NK-92 (cell line): Measurements from ENCODE around the gene GAD1.

Source experiments
- DNase-seq: peaks from one replicate; lab custom pipeline; 2025; ENCODE audit not compliant: unreplicated experiment; lab: John Stamatoyannopoulos, UW

The GAD1 gene

DNA sequence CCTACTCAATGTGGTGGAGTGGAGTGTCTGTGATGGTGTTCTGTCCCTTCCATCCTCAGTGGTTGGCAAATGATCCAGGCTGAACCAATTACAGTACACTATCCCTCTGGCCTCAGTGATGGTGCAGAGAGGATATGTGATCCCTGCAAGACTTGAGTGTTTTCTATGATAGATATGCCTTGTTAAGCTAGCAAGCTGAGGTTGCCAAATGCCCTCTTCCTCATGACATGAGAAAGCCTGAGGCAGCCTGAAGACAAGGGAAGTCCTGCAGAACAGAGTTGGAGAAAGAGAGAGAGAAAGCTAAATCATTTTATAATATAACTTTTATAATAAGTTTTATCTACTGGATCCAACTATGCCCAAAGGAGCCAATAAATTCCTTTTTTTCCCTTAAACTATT lies 70.8 kb downstream of the GAD1 start:
- no peak for DNase-seq

DNA sequence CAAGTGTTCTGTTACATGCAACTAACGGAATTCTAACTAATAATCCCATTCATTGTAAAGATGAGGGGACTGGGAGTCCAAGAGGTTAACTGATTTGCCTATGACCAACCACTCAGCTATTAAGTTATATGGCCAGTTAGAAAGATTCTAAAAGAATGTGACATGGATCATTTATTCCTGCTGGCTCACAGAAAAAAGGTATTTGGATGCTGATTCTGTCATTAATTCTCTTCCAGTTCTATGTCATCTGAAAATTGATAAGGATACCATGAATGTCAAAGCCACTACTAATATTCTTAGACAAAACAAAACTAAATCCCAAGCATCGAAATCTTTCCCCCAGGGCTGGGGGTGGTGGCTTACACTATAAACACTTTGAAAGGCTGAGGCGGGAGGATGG lies 71.2 kb downstream of the GAD1 start:
- no peak for DNase-seq

DNA sequence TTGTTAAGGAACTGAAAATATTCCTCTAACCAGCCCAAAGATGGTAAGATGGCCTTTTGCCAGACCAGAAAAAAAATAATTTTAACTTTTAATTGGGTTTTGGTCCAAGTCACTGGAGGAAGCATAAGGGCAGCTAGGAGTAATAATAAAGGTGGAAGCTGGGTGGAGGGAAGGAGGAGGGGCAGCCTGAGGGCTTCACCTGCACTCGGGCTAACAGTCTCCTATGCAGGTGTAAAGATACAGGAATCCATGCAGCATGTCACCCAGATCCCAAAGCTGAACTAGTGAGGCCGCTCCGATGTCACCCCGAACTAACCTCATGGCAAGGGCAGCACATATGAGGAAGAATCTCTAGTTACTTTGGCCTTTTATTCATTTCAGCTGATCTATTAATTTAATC lies 75.2 kb downstream of the GAD1 start:
- no peak for DNase-seq

DNA sequence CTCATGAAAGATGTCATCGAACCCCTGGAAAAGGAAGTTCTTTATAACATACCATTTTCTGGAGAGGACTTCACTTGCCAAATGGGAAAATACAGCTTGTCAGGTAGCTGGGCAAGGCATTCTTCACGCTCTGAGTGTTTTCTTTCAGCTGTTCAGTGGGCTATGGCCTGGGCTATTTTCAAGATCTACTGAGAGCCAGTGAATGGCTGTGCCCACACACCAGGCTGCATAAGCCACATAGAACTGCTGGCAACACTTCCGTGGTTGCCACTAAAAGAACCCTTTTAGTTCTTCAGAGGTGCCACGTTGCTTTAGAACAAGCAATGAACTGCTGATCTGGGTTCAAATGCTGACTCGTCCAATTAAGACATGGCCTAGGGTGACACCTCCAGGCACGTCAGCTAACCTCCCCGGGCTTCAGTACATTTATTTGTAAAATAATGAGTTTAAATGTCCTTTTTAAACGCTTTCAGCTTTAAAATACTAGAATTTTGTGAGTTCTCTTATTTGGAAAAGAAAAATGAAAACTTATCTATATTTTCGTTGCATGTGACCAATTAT lies 75.8 kb downstream of the GAD1 start:
- no peak for DNase-seq

- DNase-seq, result no peak
Observed at GRCh38 chr2:170895023-170895757, 78.5 kb downstream of the GAD1 start.

DNA sequence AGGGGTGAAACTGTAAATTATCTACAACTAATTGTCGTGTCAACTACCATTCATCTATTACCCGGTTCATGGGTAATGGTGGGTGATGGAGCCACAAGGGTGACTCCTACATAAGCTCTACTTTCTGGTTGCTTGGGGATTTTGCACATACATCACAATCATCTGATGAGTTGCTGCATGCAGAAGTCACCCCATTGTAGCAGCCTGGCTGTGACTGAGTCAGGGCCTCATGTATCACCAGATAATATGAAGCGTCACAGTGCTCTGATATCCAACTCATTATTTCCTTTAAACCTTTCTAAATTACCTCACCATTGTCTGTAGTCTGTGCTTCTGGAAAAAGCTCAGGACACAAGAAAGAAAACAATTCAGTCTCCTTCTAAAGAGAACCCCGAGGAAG lies 79.9 kb downstream of the GAD1 start:
- no peak for DNase-seq

DNA sequence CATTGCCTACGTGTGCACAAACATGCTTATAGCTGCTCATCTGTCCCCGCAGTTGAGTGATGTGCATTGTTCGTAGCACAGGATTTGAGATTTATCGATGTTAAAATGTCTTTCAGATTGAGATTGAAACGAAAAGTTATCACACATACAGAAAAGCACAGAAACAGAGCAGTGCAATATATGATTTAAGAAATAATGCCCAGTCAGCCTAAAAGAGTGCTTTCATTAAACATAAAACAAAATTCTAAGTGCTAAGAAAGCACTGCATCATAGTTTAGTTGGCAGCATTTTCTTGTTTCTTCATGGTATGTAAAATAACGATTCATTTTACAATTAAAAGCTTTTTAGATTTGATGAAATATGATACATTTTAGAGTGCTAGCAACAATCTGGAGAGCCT lies 80.4 kb downstream of the GAD1 start:
- DNase-seq, result no peak

GRCh38 chr2:170905864-170906263 lies 89.2 kb downstream of the GAD1 start:
- DNase-seq, result no peak
